ENCODE measurements around the gene PRSS16. TPM values are rescaled to one million over a fixed set of nuclear protein-coding genes. Genes with fewer than 3 reads are reported as not detected.

PRSS16 gene
- total and polyA plus RNA-seq, 9 of the 15 experiments (the other 6 are each of a cell fraction or from before 2014, with no cell fraction given), result 4.5 to 21.3 (median 12.1) TPM

GRCh38 chr6:27287751-27288135, 40.2 kb downstream of the PRSS16 start (continued):
- TF ChIP-seq MLLT1 (IDR thresholded peaks at IDR 0.05) (peak in 1 of 2 experiments; percentile 49; a peak in 1 of 4 replicates), PML (IDR thresholded peaks at IDR 0.05; ENCODE audit: low read length) (no peak), TAF15 (IDR thresholded peaks at IDR 0.05; ENCODE audit: low read depth, low read length) (no peak), HMG20B (CRISPR knock-in tag; IDR thresholded peaks at IDR 0.05) (no peak), ZNF354B (CRISPR knock-in tag; IDR thresholded peaks at IDR 0.05) (no peak), LCOR (CRISPR knock-in tag; IDR thresholded peaks at IDR 0.05) (no peak), GATA2 (CRISPR knock-in tag; IDR thresholded peaks at IDR 0.05) (no peak), MYC (IDR thresholded peaks at IDR 0.05; ENCODE audit: low read depth, low read length) (0 out of 2 replicates have a peak, but pooled peaks have one; percentile 15), MYC (CRISPR knock-in tag; IDR thresholded peaks at IDR 0.05; ENCODE audit: borderline replicate concordance, low read depth) (no peak), AFF1 (IDR thresholded peaks at IDR 0.05; ENCODE audit: low read depth in 1 of 2, partially characterized antibody in 2 of 2) (peak in 1 of 2 experiments; percentile 18), TEAD4 (IDR thresholded peaks at IDR 0.05; ENCODE audit: low read length) (no peak), TEAD4 (CRISPR knock-in tag; IDR thresholded peaks at IDR 0.05; ENCODE audit: borderline replicate concordance) (no peak), ZNF444 (CRISPR knock-in tag; IDR thresholded peaks at IDR 0.05) (no peak), NFRKB (IDR thresholded peaks at IDR 0.05; ENCODE audit: low read depth) (0 out of 2 replicates have a peak, but pooled peaks have one; percentile 16), AFF4 (CRISPR knock-in tag; IDR thresholded peaks at IDR 0.05) (no peak), FOXJ2 (tag; IDR thresholded peaks at IDR 0.05) (0 out of 2 replicates have a peak, but pooled peaks have one; percentile 7), LARP7 (IDR thresholded peaks at IDR 0.05) (0 out of 2 replicates have a peak, but pooled peaks have one; percentile 24), BCOR (IDR thresholded peaks at IDR 0.05) (no peak), GATAD2A (IDR thresholded peaks at IDR 0.05) (peak; percentile 76; the same call in 1 of the 2 replicates), VEZF1 (CRISPR knock-in tag; IDR thresholded peaks at IDR 0.05) (0 out of 2 replicates have a peak, but pooled peaks have one; percentile 23)

Measured in K562 (cell line).